Brain pericyte (primary cell): Measurements from ENCODE around the gene TRAF7.
"Not testable (repeated sequence)": the region's sequence is repeated elsewhere in the genome, so short reads cannot be mapped to it uniquely, and the experiment has no call there.

Experiments used
- DNase-seq: peaks from one replicate; pipeline ENCODE4 v3.0.0-alpha.2; 2012; ENCODE audit warnings: low read depth, low spot score

The TRAF7 gene

GRCh38 chr16:2155091-2155950 is at the start of gene TRAF7:
TSS of gene TRAF7 (plus strand) at chr16:2155782. CDS start at chr16:2163921, 8,139 bp downstream.
- peak; percentile 100 for DNase-seq

DNA sequence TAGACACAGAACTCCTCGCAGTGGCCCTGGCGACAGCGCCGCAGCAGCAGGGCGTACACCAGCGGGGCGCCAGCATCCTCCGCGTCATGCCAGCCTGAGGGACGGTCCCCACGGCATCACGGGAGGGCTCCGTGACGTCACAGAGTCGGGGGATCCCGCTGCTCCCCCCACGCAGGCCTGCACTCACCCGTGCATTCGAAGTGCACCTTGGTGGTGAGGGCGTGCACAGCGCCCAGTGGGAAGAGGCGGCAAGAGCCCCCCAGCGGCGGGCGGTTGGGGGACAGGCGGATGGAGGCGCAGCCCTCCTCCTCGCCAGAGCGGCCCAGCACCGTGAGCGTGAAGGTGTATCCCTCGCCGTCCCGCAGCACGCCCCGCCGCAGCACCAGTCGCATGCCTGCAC is 49.4 kb upstream of the TRAF7 start:
- DNase-seq = not testable (repeated sequence)

GRCh38 chr16:2107121-2107790 is 48.3 kb upstream of the TRAF7 start:
- not testable (repeated sequence) for DNase-seq

DNA sequence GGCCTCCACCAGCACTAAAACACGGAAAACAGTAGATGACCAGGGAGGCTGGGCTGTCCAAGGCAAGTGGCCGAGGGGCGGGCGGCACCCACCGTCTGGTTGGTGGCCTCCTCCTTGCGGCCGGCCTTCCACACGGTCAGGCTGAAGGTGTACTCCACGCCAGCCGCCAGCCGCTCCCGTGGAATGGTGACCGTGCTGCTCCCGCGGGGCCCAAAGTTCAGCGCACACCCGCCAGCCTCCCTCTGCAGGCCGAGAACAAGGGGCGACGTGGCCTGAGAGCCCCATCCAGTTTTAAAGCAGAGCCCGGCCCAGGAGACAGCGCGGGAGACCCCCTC is 47.8 kb upstream of the TRAF7 start:
- DNase-seq = not testable (repeated sequence)

- not testable (repeated sequence) for DNase-seq
Measured at GRCh38 chr16:2108446-2109270, 46.9 kb upstream of the TRAF7 start.

DNA sequence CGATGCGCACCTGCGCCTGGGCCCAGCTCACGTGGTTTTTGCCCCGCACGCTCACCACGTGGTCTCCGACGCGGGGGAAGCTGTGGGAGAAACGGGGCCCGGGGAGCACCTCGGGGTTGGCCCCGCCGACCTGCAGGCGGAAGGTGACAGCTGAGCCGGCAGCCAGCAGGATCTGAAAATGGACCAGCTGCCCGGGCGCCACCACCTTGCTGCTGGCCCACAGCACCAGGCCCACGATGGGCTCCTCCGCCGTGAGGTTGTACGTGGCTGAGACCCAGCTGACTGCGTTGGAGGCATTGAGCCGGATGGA is 46.4 kb upstream of the TRAF7 start:
- DNase-seq = not testable (repeated sequence)

GRCh38 chr16:2109872-2110271 is 45.7 kb upstream of the TRAF7 start:
- not testable (repeated sequence) for DNase-seq

- DNase-seq = not testable (repeated sequence)
Measured at GRCh38 chr16:2110332-2111008, 45.1 kb upstream of the TRAF7 start.

DNA sequence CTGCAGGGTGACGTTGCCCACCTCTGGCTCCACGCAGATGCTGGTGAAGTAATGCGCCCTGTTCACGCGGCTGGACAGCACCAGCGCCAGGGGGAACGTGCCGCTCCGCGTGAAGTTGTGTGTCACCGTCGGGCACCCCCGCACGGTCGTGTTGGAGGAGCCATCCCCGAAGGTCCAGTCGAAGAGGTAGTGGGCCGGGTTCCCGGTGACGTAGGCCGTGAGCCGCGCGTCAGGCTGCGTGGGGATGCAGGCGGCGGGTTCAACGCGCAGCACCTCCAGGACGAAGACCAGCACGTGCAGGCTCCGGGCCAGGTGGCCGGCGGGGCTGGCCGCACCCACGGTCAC is 44.6 kb upstream of the TRAF7 start:
- DNase-seq = not testable (repeated sequence)

DNA sequence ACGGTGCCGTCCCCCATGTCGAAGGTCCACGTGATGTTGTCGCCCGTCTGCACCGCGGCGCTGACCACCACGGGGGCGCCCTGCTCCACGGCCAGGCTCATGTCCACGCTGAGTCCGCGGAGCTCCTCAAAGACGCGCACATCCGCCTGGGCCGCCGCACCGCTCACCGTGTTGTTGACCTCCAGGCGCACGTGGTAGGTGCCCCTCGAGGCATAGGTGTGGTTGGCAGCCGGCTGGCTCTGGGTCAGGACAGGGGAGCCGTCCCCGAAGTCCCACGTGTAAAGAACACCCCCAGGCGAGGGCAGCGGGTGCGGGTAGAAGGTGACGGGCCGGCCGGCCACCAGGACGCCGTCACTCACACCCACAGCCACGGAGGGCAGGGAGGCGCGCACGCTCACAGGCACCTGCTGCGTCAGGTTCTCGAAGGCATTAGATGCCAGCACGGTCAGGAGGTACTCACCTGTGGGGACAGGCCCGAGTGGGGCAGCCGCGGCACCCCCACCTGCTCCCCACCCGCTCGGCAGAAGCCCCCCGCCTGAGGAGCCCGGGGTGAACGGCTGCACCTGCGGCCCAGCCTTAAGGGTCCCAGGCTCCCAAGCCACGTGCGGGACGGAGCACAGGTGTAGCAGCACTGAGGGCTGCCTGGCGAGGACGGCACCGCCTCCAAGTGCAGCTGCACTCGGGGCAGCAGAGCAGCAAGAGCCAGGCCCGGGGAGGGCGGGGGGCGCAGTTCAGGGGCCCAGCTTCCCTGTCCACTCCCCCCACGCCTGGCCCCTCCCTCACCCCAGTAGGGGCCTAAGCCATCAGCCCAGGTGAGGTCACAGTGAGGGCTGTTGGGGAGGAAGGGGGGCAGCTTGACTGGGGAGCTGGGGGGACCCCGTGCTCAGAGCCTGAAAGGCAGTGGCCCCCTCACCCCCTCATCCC is 43.9 kb upstream of the TRAF7 start:
- DNase-seq = not testable (repeated sequence)

- not testable (repeated sequence) for DNase-seq
Measured at GRCh38 chr16:2112539-2113106, 43.0 kb upstream of the TRAF7 start.

- DNase-seq = not testable (repeated sequence)
Measured at GRCh38 chr16:2114225-2114624, 41.4 kb upstream of the TRAF7 start.

GRCh38 chr16:2114885-2115590 is 40.5 kb upstream of the TRAF7 start:
- DNase-seq = not testable (repeated sequence)

DNA sequence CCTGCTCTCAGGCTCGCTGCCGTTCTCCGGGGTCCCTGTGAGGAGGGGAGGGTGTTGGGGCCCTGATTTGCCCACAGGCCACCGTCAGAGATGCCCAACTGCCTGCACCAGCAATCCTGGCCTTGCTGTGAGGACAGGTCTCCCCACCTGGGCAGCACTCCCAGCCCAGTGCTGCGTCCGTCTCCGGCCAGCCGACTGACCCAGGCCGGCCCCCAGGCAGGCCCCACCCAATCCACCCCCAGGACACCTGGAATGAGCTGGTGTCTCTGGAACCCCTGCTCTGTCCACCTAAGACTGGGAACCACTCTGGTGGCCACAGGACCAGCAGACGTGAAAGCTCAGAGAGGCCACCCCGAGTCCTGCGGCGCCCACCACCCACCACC is 40.0 kb upstream of the TRAF7 start:
- DNase-seq = no peak

GRCh38 chr16:2116428-2116827 is 39.2 kb upstream of the TRAF7 start:
- not testable (repeated sequence) for DNase-seq

DNA sequence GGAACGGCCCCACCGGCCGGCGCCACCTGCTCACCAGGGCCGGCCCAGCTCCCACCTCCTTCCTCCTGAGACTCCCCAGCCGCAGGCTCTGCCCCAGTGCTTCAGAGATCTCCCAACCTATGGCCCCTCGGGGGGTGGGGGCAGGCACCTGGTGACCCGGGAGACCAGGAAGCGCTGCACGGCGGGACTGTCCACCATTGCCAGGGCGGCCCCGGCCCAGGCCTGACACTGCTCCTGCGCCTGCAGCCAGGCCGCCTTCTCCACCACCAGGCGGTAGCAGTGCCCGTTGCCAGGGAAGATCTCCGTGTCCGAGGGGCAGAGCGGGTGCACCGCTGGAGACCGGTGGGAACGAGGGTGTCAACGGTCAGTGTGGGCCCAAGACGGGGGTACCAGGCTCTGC is 38.2 kb upstream of the TRAF7 start:
- not testable (repeated sequence) for DNase-seq

DNA sequence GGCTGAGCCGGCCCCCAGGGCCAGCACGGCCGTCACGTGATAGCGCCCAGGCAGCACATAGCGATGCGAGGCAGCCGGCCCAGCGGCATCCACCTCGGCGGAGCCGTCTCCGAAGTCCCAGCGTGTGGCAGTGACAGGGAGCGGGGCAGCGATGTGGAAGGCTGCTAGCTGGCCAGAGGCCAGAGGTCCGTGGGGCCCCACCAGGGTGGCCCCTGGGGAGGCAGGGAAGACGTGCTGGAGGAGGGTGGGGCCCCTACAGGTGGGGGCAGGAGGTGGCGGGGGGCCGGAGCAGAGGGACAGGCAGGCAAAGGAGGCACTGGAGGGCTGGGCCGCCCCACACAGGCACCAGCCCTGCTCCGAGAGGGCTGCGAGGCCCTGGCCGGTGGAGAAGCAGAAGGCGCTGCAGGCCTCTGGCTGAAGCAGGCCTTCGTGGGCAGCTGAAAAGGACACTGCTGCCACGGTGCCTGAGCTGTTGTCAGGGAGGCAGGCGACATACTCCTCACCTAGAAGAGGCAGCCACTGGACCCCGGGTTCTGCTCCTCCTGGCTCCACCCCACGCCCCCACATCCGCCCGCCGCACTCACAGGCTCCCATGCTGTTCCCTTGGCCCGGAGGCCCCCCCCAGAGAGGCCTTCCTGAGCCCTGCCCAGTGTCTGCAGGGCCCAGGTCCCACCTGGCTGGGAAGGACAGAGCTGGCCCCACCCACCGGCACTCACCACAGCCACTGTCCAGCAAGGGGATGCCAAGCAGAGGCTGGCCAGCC is 37.4 kb upstream of the TRAF7 start:
- DNase-seq = not testable (repeated sequence)

DNA sequence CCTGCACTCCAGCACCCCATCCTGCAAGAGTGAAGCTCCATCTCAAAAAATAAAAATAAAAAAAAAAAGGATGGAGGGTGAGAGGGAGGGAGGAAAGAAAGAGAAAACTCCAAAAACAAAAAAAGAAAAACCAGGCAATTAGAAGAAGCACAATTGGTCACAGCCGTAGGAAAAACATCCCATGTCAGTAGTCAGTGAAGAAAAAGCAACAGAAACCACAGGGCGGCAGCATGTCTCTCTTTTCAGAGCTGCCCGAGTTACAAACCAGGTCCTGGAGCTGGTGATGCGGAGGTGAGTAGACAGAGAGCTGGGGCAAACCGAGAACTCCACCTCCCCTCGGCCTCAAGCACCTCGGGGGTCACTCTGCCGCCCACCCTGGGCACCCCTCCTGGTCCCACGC is 34.3 kb upstream of the TRAF7 start:
- DNase-seq = not testable (repeated sequence)

GRCh38 chr16:2121853-2122252 is 33.7 kb upstream of the TRAF7 start:
- DNase-seq = no peak
